Activated CD8-positive, alpha-beta T cell treated with anti-CD3 and anti-CD28 coated beads for 36 hours (primary cell): ENCODE results near the gene STATH. TPM values are rescaled to one million over a fixed set of nuclear protein-coding genes. Genes with fewer than 3 reads are reported as not detected.
"Not testable (repeated sequence)": the region's sequence is repeated elsewhere in the genome, so short reads cannot be mapped to it uniquely, and the experiment has no call there.

Experiments used
- ATAC-seq: fragments of 200-7000 bp; cut with Tn5 transposase; one replicate; pipeline ENCODE4 v1.10.0; 2021; ENCODE audit warnings: mild to moderate bottlenecking, moderate library complexity
- CTCF ChIA-PET: fragments of 350-600 bp; sonication (Branson Sonifier 250); formaldehyde crosslinking; loops from one replicate; lab custom pipeline; 2021; ENCODE audit warnings: antibody characterized with exemption; lab: Charles Lee
- POLR2A ChIA-PET: fragments of 350-600 bp; sonication (Branson Sonifier 250); formaldehyde crosslinking; loops from one replicate; lab custom pipeline; 2021; ENCODE audit warnings: antibody characterized with exemption; lab: Charles Lee
- DNase-seq: peaks from one replicate; pipeline ENCODE4 v3.0.0-alpha.2; 2020
- H3K27ac Mint-ChIP-seq: one replicate; pipeline ENCODE4 v1.8.0; 2021; ENCODE audit warnings: mild to moderate bottlenecking, mixed read lengths
- H3K27me3 Mint-ChIP-seq: one replicate; pipeline ENCODE4 v1.8.0; 2021; ENCODE audit warnings: mixed read lengths
- H3K36me3 Mint-ChIP-seq: one replicate; pipeline ENCODE4 v1.8.0; 2021; ENCODE audit warnings: low read depth, mixed read lengths
- H3K4me1 Mint-ChIP-seq: one replicate; pipeline ENCODE4 v1.8.0; 2021; ENCODE audit warnings: low read depth, mixed read lengths
- H3K4me3 Mint-ChIP-seq: one replicate; pipeline ENCODE4 v1.8.0; 2021; ENCODE audit warnings: mild to moderate bottlenecking, moderate library complexity, mixed read lengths
- H3K9me3 Mint-ChIP-seq: one replicate; pipeline ENCODE4 v1.8.0; 2021; ENCODE audit warnings: mixed read lengths
- intact Hi-C: fragments of 100-400 bp; cut with micrococcal nuclease; formaldehyde crosslinking; loops from one replicate; pipeline ENCODE4 v1.10.0; 2022
- total RNA-seq, 2 experiments: library from RNA; stranded (reverse); gene quantifications; one replicate each; pipeline ENCODE4 v1.2.3, GENCODE V29; 2021
- TF ChIP-seq, protein P1 (sequence below): fragments of 200-600 bp; IDR thresholded peaks from one replicate; pipeline ENCODE4 v1.8.0; 2022; ENCODE audit warnings: antibody characterized with exemption, mild to moderate bottlenecking

STATH gene
- total RNA-seq, 2 experiments from 2014 or later: not detected

DNA sequence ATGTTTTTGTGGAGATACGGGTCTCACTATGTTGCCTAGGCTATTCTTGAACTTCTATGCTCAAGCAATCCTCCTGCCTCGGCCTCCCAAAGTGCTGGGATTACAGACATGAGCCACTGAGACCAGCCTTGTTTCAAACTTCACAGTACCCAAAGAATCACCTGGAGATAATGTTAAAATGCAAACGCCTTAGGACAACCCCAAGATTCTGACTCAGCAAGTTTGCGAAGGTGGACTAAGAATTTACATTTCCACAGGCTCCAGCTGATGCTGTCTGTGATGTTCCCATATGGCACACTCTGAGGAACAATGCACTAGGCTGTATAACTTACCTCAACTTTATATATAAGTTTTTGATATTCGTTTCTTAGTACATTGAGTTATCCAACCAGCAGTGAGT lies 984 bp upstream of the STATH start:
- no peaks in the 10 kb centered on the region for H3K27me3 Mint-ChIP-seq
- H3K27ac Mint-ChIP-seq: no peak overlapping the region
- DNase-seq (no peak), ATAC-seq (no peak)
- ChIA-PET CTCF (no interaction called here), POLR2A (no interaction called here)
- H3K36me3 Mint-ChIP-seq: no peaks in the 10 kb centered on the region
- no peaks in the 10 kb centered on the region for H3K9me3 Mint-ChIP-seq
- H3K4me1 Mint-ChIP-seq: no peaks in the 10 kb centered on the region
- TF ChIP-seq, protein P1, sequence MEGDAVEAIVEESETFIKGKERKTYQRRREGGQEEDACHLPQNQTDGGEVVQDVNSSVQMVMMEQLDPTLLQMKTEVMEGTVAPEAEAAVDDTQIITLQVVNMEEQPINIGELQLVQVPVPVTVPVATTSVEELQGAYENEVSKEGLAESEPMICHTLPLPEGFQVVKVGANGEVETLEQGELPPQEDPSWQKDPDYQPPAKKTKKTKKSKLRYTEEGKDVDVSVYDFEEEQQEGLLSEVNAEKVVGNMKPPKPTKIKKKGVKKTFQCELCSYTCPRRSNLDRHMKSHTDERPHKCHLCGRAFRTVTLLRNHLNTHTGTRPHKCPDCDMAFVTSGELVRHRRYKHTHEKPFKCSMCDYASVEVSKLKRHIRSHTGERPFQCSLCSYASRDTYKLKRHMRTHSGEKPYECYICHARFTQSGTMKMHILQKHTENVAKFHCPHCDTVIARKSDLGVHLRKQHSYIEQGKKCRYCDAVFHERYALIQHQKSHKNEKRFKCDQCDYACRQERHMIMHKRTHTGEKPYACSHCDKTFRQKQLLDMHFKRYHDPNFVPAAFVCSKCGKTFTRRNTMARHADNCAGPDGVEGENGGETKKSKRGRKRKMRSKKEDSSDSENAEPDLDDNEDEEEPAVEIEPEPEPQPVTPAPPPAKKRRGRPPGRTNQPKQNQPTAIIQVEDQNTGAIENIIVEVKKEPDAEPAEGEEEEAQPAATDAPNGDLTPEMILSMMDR: no peak
- H3K4me3 Mint-ChIP-seq: no peak overlapping the region
- intact Hi-C loops: no loop called here

DNA sequence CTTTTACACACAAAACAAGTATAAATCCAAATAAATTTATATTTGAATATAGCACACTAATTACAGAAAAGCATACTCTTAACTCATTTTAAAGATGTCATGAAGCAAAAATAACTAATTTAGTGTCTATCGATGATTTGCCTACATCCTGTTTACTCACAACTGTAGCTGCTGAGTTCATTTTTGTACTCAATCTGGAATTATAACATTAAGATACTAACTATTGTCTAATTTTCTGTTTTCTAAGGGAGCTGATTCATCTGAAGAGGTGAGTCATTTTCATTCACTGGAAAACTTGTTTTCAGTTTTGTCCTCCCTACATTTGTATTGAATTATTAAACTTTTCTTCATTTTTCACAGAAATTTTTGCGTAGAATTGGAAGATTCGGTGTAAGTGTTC lies 3.7 kb downstream of the STATH start:
- H3K27me3 Mint-ChIP-seq: no peaks in the 10 kb centered on the region
- H3K9me3 Mint-ChIP-seq: no peaks in the 10 kb centered on the region
- POLR2A ChIA-PET: no interaction called here
- no peak overlapping the region for H3K27ac Mint-ChIP-seq
- CTCF ChIA-PET: no interaction called here
- no peak for ATAC-seq
- TF ChIP-seq, protein P1: no peak
- no peak for DNase-seq
- no peaks in the 10 kb centered on the region for H3K36me3 Mint-ChIP-seq
- no peak overlapping the region for H3K4me3 Mint-ChIP-seq
- H3K4me1 Mint-ChIP-seq: no peaks in the 10 kb centered on the region
- intact Hi-C loops: no loop called here

DNA sequence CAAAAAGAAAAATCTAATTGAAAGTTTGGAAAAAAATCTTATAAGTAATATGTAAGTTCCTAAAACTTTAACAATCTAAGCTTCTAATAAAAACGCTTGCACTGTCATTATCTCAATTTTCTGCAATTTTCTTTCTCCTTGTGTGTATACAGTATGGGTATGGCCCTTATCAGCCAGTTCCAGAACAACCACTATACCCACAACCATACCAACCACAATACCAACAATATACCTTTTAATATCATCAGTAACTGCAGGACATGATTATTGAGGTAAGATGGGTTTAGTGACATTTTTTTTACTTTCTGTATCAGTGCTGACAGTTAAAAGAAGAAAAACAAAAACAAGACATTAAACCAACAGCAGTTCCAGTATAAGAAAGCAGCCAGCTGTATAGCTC lies 4.9 kb downstream of the STATH start:
- POLR2A ChIA-PET: no interaction called here
- TF ChIP-seq, protein P1: no peak
- H3K4me3 Mint-ChIP-seq: no peak overlapping the region
- CTCF ChIA-PET: no interaction called here
- H3K4me1 Mint-ChIP-seq: no peaks in the 10 kb centered on the region
- H3K36me3 Mint-ChIP-seq: no peaks in the 10 kb centered on the region
- H3K9me3 Mint-ChIP-seq: no peaks in the 10 kb centered on the region
- intact Hi-C loops: no loop called here
- ATAC-seq: no peak
- no peak for DNase-seq
- H3K27me3 Mint-ChIP-seq: no peaks in the 10 kb centered on the region
- no peak overlapping the region for H3K27ac Mint-ChIP-seq

DNA sequence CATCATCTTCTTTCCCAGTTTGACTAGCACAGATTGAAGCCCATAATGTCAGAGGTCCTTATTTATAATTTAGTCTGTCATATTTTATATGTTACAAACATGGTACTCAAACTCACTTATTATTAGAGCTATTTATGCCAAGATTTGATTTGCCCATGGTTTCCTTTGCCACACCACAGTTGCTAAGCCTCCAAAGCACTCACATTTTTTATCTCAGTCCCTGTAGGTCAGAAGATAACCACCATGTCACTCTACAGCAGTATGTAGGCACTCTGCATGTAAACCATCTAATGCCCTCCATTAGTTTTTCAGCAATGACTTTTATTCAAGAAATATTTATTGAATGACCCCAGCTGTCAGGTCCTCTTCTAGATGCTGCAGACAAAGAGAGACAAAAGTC lies 6.7 kb downstream of the STATH start:
- intact Hi-C loops: no loop called here
- no peak for ATAC-seq
- no peaks in the 10 kb centered on the region for H3K36me3 Mint-ChIP-seq
- H3K4me1 Mint-ChIP-seq: no peaks in the 10 kb centered on the region
- TF ChIP-seq, protein P1: no peak
- CTCF ChIA-PET: no interaction called here
- H3K27me3 Mint-ChIP-seq: no peaks in the 10 kb centered on the region
- POLR2A ChIA-PET: no interaction called here
- no peaks in the 10 kb centered on the region for H3K9me3 Mint-ChIP-seq
- H3K4me3 Mint-ChIP-seq: no peak overlapping the region
- no peak overlapping the region for H3K27ac Mint-ChIP-seq
- DNase-seq: no peak

DNA sequence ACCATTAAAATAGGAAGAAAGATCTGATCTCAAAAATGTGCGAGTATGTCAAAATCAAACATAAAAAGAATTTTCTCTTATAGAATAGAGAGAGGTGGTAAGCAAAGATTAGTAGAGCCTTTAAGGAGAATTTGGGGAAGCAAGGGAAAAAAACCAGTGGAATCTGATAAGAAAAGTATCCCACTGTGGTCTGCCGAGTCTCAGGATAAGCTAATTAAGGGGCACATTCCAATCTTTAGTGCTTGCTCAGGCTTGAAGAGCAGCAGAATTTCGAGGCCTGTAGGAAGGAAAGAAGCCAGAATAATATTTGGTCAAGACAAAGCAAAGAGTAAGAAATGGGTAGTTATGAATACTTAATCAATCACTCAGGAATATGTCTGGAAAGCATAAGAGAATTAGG lies 13.0 kb downstream of the STATH start:
- Mint-ChIP-seq H3K27me3 (no peaks in the 10 kb centered on the region), H3K4me3 (no peak overlapping the region), H3K27ac (no peak overlapping the region), H3K36me3 (no peaks in the 10 kb centered on the region), H3K9me3 (peaks cover 3% of the 10 kb centered on the region), H3K4me1 (no peaks in the 10 kb centered on the region)
- no peak for ATAC-seq
- CTCF ChIA-PET: no interaction called here
- POLR2A ChIA-PET: no interaction called here
- intact Hi-C loops: no loop called here
- no peak for DNase-seq
- TF ChIP-seq, protein P1: no peak

DNA sequence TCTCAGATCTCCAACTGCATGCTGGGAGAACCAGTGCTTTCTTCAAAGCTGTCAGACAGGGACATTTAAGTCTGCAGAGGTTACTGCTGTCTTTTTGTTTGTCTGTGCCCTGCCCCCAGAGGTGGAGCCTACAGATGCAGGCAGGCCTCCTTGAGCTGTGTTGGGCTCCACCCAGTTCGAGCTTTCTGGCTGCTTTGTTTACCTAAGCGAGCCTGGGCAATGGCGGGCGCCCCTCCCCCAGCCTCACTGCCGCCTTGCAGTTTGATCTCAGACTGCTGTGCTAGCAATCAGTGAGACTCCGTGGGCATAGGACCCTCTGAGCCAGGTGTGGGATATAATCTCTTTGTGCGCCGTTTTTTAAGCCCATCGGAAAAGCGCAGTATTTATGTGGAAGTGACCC lies 23.2 kb downstream of the STATH start:
- intact Hi-C loops, H3K4me3 Mint-ChIP-seq, POLR2A ChIA-PET, CTCF ChIA-PET, H3K9me3 Mint-ChIP-seq, DNase-seq, H3K36me3 Mint-ChIP-seq, H3K27me3 Mint-ChIP-seq, H3K4me1 Mint-ChIP-seq, H3K27ac Mint-ChIP-seq, ATAC-seq: not testable (repeated sequence)
